DMS153 treated with DMSO at 0.1 percent for 48 hours (cell line): ENCODE results near the gene ZFPL1.
A peak's percentile ranks its signal among the peaks of the same experiment; 100 is the strongest.
"Not testable (repeated sequence)": the region's sequence is repeated elsewhere in the genome, so short reads cannot be mapped to it uniquely, and the experiment has no call there.

Source experiments
- DNase-seq: peaks from one replicate; lab custom pipeline; 2025; ENCODE audit not compliant: unreplicated experiment; lab: John Stamatoyannopoulos, UW

Gene ZFPL1

DNA sequence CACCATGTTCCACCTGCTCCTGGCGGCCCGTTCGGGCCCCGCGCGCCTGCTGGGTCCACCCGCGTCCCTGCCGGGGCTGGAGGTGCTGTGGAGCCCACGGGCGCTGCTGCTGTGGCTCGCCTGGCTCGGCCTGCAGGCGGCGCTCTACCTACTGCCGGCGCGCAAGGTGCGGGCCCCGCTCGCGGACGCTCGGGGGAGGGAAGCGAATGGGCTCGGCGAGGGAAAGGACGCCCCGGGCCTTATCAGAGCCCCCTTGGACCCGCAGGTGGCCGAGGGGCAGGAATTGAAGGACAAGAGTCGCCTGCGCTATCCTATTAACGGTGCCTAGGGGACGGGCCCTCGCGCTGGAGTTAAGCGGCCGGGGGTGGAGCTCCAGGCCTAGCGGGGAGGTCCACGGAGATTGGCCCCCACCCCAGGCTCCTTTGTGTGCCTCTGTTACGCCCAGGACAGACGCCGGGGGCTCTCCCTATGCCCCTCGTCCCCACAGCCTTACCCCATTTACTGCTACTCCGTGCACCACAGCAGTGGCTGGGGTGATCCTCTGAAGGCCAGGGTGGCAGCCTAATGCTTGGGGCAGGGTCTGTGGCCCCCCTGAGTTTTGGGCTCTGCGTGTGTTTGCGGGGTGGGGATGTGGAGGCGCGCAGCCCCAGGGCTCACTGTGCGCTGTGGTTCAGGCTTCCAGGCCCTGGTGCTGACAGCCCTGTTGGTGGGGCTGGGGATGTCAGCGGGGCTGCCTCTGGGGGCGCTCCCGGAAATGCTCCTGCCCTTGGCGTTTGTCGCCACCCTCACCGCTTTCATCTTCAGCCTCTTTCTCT lies 28.7 kb downstream of the ZFPL1 start:
- peak; percentile 20 for DNase-seq

DNA sequence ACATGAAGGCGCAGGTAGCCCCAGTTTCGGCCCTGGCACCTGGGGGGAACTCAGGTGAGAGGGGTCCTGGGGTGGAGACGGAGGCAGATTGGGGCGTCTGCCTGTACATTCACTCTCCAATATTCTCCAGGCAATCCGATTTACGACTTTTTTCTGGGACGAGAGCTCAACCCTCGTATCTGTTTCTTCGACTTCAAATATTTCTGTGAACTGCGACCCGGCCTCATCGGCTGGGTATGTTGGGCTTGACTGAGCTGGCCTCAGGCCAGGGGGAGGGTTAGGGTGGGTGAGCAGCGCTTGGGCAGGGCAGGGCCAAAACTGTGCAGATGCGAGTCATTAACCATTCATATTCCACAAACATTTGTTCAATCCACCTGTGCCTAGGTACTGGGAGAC lies 29.3 kb downstream of the ZFPL1 start:
- no peak for DNase-seq

- DNase-seq: no peak
These were observed 29.8 kb downstream of the ZFPL1 start for GRCh38 chr11:65113839-65114238.

DNA sequence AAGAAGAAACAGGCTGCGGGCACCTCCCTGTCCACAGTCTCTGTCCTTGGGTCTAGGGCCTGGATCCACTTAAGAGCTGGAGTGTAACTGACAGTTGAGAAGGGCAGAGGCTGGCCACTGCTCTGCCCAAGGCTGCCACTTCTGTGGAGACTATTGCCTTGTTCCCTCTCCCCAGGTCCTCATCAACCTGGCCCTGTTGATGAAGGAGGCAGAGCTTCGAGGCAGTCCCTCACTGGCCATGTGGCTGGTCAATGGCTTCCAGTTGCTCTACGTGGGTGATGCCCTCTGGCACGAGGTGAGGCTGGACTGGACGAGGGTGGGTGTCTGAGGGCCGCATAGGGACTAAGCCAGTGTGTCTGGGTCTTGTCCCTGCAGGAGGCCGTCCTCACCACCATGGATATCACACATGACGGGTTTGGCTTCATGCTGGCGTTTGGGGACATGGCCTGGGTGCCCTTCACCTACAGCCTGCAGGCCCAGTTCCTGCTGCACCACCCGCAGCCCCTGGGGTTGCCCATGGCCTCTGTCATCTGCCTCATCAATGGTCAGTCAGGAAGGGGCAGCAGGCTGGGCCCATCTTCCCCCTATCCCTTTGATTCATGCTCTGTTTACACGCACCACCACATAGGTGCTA lies 30.6 kb downstream of the ZFPL1 start:
- no peak for DNase-seq

GRCh38 chr11:65115361-65116082 lies 31.5 kb downstream of the ZFPL1 start:
- DNase-seq: no peak

GRCh38 chr11:65116370-65117205 lies 32.6 kb downstream of the ZFPL1 start:
- no peak for DNase-seq

GRCh38 chr11:65117206-65118096 lies 33.4 kb downstream of the ZFPL1 start, which contains the start of gene ZNHIT2:
TSS of gene ZNHIT2 (minus strand) at chr11:65117701. CDS start at chr11:65117653, 48 bp downstream.
- peak; percentile 99 for DNase-seq

GRCh38 chr11:65118097-65118837 lies 34.2 kb downstream of the ZFPL1 start:
- DNase-seq: no peak

DNA sequence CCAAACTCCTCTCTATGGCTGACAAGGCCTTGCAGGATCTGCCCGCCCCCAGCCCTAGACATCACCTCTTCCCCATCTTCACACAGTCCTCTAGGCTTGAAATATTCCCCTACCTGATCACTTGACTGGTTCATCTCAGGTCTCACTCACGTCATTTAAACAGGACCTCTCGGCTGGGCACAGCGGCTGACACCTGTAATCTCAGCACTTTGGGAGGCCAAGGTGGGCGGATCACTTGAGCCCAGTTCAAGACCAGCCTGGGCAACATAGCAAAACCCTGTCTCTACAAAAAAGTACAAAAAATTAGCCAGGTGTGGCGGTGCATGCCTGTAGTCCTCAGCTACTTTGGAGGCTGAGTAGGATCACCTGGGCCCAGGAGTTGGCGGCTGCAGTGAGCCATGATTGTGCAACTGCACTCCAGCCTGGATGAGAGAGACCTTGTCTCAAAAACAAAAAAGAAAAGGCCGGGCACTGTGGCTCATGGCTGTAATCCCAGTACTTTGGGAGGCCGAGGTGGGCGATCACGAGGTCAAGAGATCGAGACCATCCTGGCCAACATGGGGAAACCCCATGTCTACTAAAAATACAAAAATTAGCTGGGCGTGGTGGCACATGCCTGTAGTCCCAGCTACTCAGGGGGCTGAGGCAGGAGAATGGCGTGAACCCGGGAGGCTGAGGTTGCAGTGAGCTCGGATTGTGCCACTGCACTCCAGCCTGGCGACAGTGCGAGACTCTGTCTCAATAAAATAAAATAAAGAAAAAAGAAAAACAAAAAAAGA lies 35.1 kb downstream of the ZFPL1 start:
- DNase-seq: not testable (repeated sequence)

GRCh38 chr11:65119670-65119995 lies 35.6 kb downstream of the ZFPL1 start:
- no peak for DNase-seq

DNA sequence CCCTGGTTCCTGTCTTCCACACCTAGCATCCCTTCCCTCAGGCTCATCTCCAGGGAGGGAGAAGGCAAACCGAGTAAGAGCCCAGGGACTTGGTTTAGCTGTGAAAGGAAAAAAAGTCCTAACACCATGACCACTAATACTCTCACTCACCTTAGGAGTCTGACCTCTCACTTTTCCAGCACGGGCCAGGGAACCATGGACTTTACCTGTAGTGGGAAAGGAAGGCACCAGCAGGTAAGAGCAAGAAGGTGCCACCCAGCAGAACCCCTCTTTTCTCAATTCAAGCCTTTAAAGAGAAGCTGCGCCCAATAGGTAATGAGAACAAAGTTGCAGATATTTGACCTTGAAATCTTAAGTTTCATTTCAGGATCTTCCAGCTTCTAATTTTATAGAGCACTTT lies 36.8 kb downstream of the ZFPL1 start:
- no peak for DNase-seq

DNA sequence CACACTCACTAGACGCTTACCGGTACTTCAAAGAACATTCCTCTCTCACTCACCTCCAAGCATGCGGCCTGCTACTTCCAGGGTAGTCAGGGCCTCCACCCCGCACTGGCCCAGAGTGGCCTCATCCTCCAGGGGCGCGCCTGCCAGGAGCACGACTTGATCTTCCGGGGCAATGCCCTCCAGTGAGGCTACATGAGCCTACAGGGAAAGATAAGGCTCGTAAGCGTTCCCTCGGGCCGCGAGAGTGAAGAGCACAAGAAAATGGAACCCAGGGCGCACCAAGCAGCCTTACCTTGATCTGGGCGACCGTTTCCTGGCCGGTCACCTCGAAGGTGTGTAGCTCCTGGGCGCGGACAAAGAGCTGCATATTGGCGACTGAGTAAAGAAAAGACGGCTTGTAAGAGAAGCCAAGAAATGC lies 37.4 kb downstream of the ZFPL1 start:
- DNase-seq: no peak

- peak; percentile 98 for DNase-seq
These were observed 38.1 kb downstream of the ZFPL1 start, which contains the start of the genes FAU and MRPL49 for GRCh38 chr11:65121865-65122696. TSS of gene FAU (minus strand) at chr11:65122134. CDS start at chr11:65121813, 321 bp downstream. TSS of gene MRPL49 (plus strand) at chr11:65122321. CDS start at chr11:65122347, 26 bp downstream.

GRCh38 chr11:65124480-65125196 lies 40.6 kb downstream of the ZFPL1 start:
- DNase-seq: no peak

- DNase-seq: no peak
These were observed 41.4 kb downstream of the ZFPL1 start for GRCh38 chr11:65125197-65126056.
